OCI-M2 (cell line): ENCODE data around the gene CLIC1.

Experiments
- DNase-seq: peaks from one replicate; lab custom pipeline; 2025; ENCODE audit not compliant: unreplicated experiment; lab: John Stamatoyannopoulos, UW

Gene CLIC1

DNA sequence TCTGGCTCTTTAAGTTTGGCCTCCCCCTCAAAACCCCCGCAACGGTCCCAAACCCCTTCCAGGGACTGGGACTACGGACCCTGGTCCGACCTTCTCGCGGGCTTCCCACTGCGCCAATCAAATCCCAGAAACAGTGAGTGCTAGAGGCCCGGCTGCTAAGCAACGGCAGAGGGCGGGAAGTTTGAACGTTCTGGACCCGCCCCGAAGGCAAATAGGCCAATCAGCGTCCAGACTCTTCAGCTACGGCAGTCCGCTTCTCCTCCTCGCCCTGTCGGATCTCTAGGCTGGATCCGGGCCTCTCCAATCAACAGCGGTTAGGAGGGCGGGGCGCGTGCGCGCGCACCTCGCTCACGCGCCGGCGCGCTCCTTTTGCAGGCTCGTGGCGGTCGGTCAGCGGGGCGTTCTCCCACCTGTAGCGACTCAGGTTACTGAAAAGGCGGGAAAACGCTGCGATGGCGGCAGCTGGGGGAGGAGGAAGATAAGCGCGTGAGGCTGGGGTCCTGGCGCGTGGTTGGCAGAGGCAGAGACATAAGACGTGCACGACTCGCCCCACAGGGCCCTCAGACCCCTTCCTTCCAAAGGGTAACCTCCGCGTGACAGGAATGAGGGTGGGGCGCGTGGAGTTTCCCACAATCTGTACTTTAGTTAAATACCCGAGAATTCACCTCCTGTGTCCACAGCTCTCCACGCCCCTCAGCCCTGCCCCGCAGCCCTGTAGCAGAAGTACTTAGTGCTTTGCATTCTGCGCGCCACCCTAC is 3.5 kb upstream of the CLIC1 start, which contains the start of gene MSH5:
Gene MSH5, plus strand, starts transcription at position 367 of the 758 bp plus-strand sequence. CDS start 462 bp downstream, outside the sequence.
- DNase-seq, result peak; percentile 98

DNA sequence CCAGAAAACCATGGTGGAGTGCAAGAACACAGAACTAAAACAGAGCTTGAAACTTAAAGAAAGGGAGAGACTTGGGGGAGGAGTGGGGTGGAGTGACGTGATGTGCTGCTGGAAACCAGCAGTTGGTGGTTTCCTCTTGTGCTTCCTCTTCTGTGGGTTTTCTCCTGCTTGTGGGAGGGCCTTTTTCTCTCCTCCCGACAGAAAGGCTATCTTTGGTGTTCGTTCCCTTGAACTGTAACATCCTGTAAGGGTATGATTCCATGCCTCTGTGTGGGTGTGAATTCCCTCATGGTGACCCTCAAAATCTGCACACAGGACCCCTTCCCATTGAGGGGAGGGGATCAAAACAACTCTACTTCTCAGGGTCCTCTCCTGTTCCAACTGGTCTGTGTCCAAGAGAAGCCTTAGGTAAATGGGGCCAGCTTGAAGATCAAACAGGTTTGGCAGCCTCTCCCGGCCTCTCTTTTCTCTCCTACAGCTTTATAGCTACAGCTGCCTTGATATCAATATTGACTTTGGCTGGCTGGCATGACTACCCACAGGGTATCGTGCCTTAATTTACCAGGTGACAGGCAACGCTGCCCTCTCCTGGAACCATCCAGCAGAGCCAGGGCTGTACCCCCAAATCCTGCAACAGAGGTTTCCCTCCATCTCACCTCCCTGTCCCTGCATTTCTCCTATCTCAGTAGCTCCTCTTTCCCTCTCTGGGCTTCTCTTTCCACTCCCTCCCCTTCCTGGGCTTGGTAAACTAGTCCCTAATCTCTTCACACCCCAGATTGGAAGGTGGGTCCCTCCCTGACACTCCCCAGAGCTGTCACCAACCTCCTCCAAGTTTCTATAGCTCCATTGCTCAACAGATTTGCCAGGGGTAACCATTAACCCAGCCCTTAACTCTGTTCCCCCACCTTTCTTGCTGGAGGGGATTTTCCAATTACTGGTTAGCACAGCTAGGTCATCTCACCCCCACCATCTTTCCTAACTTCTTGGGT is 2.0 kb upstream of the CLIC1 start:
- DNase-seq, result peak; percentile 62

DNA sequence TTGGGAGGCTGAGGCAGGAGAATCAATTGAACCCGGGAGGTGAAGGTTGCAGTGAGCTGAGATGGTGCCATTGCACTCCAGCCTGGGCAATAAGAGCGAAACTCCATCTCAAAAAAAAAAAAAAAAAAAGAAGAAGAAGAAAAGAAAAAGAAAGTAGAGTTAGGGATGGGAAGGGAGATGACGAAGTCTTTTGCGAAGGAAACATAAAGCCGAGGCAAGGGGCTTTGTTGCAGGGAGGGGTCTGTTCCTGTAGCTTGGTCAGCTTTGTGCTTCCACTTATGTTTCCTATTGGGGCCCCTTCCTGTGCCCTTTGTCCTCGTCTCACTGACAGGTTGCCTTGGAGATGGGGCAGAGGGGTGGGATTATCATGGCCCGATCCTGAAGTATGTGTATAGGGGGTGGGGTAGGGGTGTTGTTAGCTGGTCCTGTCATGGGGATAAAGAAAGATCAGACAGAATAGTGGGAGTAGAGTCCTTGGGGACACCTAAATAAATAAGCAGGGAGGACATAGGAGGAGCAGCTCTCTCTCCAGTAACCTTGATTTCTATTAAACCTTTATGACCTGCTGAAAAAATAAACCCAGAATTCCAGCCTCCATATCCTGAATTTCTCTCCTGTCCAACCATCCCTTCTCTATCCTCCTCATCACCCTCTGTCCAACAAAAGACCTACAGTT is 1.1 kb upstream of the CLIC1 start:
- peak; percentile 57 for DNase-seq

DNA sequence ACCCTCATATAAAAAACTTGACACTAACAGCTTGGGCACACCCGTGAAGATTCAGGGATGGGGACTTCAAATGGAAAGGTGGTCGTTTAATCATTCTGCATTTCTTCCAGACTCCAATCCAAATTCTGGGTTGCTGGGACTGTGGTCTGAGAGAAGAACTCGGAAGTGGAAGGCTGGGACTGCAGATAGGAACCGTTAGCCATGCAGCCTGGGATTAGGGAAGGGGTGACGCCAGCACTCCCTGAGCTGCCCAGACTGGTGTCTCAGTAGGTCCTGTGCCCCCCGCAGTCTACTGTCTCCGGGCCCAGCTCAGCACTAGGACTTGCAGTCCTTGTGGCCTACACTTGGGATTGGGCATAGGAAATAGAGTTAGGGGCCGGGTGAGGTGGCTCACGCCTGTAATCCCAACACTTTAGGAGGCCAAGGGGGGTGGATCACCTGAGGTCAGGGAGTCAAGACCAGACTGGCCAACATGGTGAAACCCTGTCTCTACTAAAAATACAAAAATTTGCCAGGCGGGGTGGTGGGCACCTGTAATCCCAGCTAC is 511 bp upstream of the CLIC1 start:
- no peak for DNase-seq

DNA sequence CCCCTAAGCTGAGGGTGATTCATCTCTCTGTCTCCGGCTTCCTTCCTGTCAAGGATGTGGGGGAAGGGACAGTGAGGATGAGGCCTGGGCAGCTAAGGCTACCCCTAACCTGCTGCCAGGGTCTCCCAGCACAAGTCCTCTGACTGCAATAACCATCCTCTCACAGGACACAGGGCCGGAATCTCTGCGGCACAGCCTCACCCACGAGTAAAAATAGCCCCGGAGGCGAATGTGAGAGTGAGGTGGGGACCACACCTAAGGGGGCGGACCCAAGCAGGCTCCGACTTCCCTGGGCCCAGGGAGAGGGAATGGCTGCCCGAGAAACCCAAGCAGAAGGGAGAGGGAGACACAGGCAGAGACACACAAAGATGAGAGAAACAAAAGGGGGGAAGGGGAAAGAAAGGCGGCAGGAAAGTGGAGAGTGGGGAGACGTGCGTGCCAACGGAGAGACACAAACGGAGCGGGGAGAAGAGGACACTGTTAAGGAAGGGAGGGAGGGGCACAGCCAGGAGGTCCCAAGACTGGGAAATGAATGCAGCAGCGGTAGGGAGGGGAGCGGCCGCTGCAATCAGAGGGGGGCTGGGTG is 1.4 kb downstream of the CLIC1 start:
- DNase-seq, result no peak

DNA sequence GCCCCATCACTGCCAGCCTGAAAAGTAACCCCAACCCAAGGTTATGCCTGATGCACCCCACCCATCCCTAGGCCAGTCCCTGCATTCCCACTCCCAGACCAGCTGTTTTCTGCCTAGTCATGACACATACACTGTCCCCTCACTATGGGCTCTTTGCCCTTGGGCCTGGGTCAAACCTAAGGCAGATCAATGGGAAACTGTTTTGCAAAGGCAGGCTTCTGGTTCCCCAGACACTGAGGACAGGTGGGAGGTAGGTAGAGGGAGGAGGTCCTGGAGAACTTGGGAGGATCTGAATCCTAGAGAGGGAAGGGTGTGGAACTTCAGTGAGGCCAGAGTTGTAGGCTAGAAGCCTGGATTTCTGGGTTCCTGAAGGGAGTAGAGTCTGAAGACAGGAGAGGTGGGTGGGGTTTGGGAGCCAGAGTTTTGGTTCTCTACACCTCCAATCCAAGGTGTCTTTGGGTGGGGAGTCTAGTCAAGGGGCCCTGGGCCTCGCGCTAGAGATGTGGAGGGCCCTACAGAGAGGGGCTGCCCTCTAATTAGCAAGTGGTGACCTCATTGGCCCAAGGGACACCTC is 2.0 kb downstream of the CLIC1 start:
- no peak for DNase-seq

DNA sequence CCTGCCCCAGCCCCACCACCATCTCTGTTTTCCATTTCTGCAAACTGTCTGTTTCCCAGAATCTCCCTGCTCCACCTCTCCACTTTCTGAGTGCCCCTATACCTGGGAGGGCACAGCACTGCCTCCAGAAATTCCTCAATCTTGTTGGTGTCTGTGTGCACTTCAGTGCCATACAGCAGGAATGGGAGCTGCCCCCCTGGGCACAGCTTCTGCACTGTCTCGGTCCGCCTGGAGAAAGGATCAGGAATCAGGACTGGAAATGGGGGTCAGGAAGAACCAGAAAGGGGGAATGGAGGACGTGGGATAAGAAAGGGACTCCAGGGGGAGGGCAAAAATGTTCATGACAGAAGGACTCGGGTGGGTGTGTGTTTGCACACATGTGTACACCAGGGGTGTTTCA is 2.6 kb downstream of the CLIC1 start:
- DNase-seq, result no peak

DNA sequence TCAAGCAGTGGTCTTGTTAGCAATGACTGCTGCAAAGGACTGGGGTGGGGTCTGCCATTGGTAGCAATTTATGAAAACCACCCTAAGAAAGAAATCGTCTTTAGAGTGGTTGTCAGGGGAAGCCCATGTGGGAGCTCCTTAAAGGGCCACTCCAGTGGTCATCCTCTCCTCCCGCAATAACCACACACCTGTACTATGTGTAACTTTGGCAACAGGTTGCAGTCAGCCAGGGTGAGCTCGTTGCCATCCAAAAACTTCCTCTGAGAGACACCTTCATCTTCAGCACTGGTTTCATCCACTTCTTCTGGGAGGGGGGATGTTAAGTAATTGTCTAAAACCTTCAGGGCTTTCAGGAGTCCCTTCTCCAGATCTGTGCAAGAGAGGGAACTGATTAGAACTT is 4.3 kb downstream of the CLIC1 start:
- DNase-seq, result no peak

DNA sequence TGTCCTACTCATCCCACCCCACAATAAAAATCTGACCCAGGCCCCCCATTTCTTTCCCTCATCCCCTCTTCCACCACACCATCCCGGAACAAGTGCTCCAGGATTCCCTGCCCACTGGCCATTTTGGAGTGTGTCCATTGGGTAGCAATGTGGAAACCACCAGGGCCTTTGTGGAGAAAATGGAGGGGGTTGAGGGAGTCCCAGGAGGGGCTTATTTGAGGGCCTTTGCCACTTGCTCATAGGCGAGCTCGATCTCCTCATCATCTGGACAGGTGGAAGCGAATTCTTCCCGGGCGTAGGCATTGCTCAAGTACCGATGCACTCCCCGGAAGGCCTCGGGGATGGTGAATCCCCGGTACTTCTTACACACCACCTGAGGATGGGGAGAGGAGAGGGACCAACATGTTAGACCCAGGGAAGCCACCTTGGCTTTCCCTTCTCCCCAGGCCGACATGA is 5.7 kb downstream of the CLIC1 start:
- no peak for DNase-seq

DNA sequence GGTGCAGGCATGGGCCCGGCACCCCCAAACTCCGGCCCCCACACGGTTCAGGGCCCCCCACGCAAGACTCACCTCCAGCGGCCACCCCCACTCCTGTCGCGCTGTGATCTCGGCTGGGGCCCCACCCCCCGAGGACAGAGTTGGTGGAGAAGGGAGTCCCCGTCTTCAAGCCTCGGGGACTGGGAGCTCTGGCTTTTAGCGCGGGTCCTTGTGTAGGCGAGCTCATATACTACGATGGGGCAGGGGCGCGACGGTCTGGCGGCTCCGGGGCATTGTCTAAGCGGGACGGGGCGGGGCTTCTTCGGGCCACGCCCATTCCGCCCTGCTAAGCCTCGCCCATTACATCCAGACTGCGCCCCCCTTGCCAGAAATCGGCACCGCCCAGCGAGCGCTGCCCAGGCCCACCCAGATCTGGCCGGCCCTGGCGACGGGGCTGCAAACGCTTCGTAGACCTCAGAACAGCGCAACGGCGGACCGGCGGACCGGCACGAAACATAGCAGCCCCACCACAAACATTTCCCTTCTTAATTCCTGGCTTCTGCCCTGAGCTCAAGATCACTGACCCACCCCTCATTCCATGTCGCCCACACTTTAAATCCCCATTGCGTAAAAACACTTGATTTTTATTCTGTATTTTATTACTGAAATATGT is 6.2 kb downstream of the CLIC1 start:
- peak; percentile 95 for DNase-seq

DNA sequence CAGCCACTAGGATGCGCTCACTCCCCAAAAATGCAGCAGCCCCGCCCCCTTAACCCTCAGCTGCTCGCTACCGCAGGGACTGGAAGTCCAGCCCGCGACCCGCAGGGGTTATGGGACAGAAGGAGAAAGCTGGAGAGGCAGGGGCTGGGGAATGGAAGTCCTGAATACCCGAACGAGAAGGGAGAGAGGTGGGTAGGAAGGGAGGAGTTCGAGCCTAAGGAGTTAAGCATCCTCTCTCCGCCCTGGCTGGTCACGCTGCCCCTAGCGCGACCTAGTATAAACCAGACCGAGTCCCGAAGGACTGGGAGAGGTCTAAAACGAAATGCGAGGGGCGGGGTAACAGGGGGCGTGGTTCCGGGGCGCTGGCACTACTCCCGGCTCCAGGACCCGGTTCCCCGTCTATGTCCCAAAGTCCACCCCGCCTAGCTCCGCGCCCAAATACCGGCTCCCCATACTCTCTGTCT is 6.8 kb downstream of the CLIC1 start:
- peak; percentile 94 for DNase-seq

DNA sequence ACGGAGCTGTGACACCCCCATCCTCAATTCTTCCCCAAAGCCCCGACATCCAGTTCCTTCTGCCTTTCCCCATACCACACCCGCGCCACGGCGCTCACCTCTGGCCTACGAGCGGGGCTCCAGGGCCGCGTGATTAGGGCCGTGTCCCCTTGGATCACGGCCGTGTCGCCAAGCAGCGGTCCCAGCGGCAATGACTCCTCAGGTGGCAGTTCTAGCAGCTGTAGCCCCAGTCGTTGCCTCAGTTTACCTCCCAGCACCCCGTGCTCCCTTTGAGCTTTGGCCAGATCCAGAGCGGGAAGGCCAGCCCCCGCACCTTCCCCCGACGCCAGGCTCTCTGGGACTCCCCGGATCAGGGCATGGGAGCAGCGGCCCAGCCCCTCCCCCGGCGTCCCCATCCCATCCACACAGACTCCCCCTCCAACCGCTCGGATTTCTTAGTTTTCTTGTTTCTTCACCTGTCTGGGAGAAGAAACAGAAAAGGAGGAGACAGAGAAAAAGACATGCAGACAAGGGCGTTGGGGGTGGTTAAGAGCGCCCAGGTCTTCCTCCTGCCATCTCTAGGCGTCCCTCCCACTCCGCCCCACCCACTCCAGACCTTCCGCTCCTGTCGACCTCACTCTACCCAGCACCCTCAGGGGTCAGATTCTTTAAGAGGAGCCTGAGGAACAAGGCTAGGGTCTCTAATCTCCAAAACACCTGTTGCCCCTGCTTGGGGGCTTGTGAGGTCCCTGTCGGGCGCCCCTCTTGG is 7.4 kb downstream of the CLIC1 start, which contains the start of gene DDAH2:
Gene DDAH2, minus strand, starts transcription at position 533 of the 748 bp plus-strand sequence. Its CDS starts 138 bp downstream, at position 395.
- DNase-seq, result peak; percentile 94

DNA sequence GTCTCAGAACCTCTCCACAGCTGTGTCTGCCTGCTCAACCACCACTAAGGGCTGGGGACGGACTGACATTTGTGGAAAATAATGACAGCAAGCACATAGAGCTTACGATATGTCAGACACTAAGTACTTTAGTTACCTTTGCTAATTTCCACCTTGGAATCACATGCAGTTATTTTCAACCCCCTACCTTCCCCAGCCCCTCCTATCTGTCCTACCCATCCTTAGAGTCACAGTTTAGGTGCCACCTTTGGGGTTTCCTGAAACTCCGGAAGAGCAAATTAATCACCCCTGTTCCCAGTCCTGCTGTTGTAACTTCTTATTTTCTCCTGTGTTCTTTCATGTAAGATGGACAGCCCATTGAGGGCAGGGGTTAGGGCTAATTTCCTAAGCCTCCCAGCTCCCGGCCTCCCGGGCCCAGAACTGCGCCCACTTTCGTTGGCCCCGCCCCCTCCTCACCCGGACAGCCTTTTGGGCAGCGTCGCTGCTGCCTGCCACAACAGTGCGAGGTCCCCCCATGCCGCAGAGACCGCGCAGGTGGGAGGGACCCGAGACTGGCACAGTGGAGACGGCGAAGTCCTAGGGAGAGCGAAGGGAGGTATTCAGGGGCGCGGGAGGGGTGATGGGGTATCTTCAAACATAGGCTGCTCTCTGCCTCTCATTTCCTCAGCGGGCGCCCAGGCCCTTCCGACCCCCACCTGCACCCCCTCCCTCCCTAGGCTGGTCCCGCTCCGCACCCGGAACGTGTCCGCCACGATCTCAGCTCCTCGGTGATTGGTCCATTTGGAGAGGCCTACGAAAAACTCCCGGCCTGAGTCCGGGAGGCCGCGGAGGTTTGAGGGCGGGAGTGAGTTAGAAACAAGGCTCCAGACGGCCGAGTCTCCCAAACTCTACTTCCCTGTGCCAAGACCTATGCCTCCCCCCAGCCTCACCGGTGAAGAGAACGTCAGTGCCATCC is 8.3 kb downstream of the CLIC1 start:
- no peak for DNase-seq

DNA sequence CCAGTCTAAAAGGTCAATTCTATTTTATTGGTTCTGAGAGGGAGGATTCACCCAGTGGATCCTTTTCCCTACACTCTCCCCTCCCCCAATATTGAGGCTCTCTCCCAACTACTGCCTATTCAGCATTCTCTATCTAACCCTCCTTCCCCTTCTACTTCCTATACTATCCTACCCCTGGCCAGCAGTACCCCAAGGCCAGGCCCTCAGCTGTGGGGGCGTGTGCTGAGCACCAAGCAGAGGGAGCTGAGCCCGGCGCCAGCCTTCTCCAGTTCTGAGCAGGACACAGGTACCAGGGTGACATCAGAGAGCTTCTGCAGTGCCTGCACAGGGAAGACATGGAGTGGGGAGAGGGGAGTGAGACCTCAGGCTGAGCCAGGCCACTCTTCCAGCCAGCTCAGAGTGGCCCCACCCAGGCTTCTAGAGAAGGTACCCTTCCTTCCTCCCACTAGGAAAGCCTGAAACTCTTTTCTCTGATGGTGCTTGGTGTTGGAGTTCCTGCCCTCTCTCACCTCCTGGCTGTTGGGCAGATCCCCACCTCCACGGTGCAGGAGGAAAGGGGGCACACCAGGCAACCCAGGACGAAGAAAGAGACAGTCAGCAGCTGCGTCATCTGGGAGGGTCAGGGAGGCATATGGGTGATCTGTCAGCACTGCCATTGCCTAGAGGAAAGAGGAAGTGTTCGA is 9.2 kb downstream of the CLIC1 start:
- DNase-seq, result no peak

DNA sequence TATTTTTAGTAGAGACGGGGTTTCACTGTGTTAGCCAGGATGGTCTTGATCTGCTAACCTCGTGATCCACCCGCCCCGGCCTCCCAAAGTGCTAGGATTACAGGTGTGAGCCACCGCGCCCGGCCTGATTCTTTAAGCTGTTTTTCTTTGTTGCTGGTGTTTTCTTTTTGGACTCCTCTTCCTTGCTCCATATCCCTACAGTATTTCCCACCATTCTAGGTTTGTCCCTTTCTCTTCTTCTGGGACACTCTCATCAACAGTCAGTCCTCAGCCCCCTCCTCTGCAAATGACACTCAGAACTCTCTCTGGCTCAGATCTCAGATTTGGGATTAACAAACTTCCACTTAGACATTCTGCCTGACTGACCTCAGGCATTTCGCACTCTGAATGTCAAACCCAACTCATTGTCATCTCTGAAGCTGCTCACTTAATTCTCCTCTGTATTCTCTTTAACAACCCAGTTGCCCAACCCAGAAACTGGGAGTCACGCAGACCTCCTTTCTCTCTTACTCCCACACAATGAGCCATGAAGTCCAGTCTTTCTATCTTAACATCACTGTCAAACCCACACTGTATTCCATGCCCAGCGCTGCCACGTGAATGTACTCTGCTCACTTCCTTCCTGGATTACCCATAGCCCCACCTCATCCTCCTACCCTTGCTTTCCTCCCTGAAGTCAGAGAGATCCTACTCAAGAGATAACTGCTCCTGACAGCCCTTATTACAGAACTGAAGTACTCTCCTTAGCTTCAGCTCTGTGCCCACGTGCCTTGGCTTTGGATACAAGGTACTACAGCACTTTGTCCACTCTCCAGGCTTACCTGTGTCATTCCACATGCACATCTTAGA is 10.6 kb downstream of the CLIC1 start:
- no peak for DNase-seq
